ENCODE measurements around the gene CHORDC1.
"Not testable (repeated sequence)": the region's sequence is repeated elsewhere in the genome, so short reads cannot be mapped to it uniquely, and the experiment has no call there.

CHORDC1 gene

GRCh38 chr11:90176069-90176468, 46.8 kb downstream of the CHORDC1 start:
- no peak overlapping the region for H3K4me3 ChIP-seq (ENCODE audit: low read depth, low read length)
- DNase-seq (ENCODE audit: low read depth) = no peak
- no peak for TF ChIP-seq POLR2A (IDR thresholded peaks at IDR 0.05; ENCODE audit: extremely low read depth, insufficient read length)
- TF ChIP-seq, protein P1, sequence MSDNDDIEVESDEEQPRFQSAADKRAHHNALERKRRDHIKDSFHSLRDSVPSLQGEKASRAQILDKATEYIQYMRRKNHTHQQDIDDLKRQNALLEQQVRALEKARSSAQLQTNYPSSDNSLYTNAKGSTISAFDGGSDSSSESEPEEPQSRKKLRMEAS (IDR thresholded peaks at IDR 0.05; ENCODE audit: low read depth, low read length) = no peak
- TF ChIP-seq, protein P2, sequence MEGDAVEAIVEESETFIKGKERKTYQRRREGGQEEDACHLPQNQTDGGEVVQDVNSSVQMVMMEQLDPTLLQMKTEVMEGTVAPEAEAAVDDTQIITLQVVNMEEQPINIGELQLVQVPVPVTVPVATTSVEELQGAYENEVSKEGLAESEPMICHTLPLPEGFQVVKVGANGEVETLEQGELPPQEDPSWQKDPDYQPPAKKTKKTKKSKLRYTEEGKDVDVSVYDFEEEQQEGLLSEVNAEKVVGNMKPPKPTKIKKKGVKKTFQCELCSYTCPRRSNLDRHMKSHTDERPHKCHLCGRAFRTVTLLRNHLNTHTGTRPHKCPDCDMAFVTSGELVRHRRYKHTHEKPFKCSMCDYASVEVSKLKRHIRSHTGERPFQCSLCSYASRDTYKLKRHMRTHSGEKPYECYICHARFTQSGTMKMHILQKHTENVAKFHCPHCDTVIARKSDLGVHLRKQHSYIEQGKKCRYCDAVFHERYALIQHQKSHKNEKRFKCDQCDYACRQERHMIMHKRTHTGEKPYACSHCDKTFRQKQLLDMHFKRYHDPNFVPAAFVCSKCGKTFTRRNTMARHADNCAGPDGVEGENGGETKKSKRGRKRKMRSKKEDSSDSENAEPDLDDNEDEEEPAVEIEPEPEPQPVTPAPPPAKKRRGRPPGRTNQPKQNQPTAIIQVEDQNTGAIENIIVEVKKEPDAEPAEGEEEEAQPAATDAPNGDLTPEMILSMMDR (IDR thresholded peaks at IDR 0.05; ENCODE audit: low read depth, low read length) = no peak
- TF ChIP-seq MYC (IDR thresholded peaks at IDR 0.05; ENCODE audit: low read depth, low read length) = no peak

GRCh38 chr11:90171359-90171758, 51.5 kb downstream of the CHORDC1 start:
- DNase-seq (ENCODE audit: low read depth) = no peak
- no peak overlapping the region for H3K4me3 ChIP-seq (ENCODE audit: low read depth, low read length)
- TF ChIP-seq, protein P2 (IDR thresholded peaks at IDR 0.05; ENCODE audit: low read depth, low read length) = no peak
- no peak for TF ChIP-seq MYC (IDR thresholded peaks at IDR 0.05; ENCODE audit: low read depth, low read length)
- TF ChIP-seq, protein P1 (IDR thresholded peaks at IDR 0.05; ENCODE audit: low read depth, low read length) = no peak
- no peak for TF ChIP-seq POLR2A (IDR thresholded peaks at IDR 0.05; ENCODE audit: extremely low read depth, insufficient read length)

GRCh38 chr11:90168571-90168970, 54.3 kb downstream of the CHORDC1 start:
- H3K4me3 ChIP-seq (ENCODE audit: low read depth, low read length) = no peak overlapping the region
- TF ChIP-seq, protein P1 (IDR thresholded peaks at IDR 0.05; ENCODE audit: low read depth, low read length) = no peak
- no peak for TF ChIP-seq POLR2A (IDR thresholded peaks at IDR 0.05; ENCODE audit: extremely low read depth, insufficient read length)
- TF ChIP-seq, protein P2 (IDR thresholded peaks at IDR 0.05; ENCODE audit: low read depth, low read length) = no peak
- TF ChIP-seq MYC (IDR thresholded peaks at IDR 0.05; ENCODE audit: low read depth, low read length) = no peak
- DNase-seq (ENCODE audit: low read depth) = no peak

DNA sequence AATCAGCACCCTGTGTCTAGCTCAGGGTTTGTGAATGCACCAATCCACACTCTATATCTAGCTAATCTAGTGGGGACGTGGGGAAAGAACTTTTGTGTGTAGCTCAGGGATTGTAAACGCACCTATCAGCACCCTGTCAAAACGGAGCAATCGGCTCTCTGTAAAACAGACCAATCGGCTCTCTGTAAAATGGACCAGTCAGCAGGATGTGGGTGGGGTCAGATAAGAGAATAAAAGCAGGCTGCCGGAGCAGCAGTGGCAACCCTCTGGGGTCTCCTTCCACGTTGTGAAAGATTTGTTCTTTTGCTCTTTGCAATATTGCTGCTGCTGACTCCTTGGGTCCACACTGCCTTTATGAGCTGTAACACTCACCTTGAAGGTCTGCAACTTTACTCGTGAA, 55.1 kb downstream of the CHORDC1 start:
- DNase-seq (ENCODE audit: low read depth); H3K4me3 ChIP-seq (ENCODE audit: low read depth, low read length): not testable (repeated sequence)

DNA sequence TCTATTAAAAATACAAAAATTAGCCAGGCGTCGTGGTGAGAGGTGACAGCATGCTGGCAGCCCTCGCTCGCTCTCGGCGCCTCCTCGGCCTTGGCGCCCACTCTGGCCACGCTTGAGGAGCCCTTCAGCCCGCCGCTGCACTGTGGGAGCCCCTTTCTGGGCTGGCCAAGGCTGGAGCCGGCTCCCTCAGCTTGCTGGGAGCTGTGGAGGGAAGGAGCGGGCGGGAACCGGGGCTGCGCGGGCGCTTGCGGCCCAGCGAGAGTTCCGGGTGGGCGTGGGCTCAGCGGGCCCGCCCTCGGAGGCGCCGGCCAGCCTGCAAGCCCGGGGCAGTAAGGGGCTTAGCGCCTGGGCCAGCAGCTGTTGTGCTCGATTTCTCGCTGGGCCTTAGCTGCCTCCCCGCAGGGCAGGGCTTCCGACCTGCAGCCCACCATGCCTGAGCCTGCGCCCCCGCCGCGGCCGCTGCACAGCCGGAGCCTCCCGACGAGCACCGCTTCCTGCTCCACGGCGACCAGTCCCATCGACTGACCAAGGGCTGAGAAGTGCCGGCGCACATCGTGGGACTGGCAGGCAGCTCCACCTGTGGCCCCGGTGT, 55.8 kb downstream of the CHORDC1 start:
- not testable (repeated sequence) for H3K4me3 ChIP-seq (ENCODE audit: low read depth, low read length); DNase-seq (ENCODE audit: low read depth)
